NCI-H510A treated with DMSO at 0.1 percent for 48 hours (cell line): ENCODE measurements around the gene SCYL3.

Experiments
- DNase-seq: peaks from one replicate; lab custom pipeline; 2025; lab: John Stamatoyannopoulos, UW

Gene SCYL3

DNA sequence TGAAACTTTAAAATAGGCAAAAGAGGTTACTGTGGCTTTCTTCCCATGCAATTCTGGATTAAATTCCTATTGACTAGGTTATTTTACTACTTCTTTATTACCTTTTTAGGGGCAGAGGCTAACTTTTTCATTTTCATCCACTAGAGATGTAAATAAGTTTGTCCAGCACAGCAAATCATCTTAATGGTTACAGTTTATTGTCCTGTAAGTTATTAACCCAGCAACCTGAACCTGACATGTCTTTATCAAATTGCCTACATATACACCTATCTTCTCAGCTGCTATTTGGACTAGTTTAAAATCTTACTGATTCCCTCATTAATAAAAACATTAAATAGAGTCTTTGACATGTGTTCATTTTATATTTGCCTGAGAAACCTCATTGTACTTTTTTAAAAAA lies 6.9 kb upstream of the SCYL3 start:
- no peak for DNase-seq

- no peak for DNase-seq
These were observed 6.0 kb upstream of the SCYL3 start for GRCh38 chr1:169899519-169900217.

GRCh38 chr1:169896013-169896412 lies 2.3 kb upstream of the SCYL3 start:
- no peak for DNase-seq

DNA sequence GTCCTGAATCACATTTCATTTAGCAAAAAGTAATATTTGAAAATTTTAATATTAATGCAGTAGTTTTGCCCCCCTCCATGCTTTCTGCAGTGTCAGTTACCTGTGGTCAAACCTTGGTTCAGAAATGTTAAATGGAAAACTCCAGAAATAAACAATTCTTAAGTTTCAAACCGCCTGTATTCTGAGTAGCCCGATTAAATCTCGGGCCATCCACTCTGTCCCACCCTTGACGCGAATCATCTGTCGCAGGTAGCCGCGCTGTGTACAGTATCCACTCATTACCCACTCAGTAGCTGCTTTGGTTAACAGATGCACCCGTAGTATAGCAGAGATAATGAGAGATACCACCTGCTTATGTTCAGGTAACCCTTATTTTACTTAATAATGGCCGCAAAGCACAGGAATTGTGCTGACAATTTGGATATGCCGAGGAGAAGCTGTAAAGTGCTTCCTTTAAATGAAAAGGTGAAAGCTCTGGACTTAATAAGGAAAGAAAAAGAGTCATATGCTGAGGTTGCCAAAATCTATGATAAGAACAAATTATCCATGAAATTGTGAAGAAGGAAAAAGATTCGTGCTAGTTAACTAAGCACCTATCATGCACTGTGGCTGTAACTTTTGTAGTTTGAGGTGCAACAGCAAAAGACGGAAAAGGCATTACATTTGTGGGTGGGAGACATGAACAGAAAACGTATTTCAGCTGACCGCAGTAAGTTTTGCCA lies 889 bp upstream of the SCYL3 start:
- peak; percentile 76 for DNase-seq

DNA sequence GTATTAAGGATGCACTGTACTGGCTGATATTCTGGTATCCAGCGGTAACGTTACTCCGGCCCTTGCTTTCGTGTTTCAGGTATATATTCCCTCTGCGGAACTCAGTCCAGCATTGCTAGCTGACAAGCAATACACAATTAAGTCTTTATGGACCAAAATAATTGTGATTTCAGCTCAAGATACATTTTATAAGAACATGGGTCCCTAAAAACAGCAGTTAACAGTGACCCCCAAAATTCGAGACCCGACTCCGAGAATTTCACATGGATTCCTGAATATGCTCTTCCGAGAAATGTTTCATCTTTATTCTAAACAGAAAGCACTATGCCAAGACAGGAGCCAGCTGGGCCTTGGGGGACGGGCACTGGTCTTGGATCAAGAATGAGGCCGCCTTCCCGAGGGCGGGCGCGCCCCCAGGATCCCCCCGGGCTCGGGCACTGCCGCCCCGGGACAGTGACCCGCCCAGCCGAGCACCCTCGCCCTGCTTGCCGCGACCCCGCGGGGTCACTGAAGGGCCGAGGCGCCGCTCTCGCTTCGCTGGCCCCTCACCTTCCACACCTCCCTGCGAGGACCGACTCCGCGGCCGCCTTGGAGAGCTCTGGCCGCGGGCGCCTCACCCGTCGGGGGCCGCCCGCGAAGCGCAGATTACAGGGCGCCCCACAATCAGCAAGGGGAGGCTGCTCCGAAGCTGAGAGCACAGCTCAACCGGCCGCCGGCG lies 610 bp downstream of the SCYL3 start:
- peak; percentile 28 for DNase-seq

DNA sequence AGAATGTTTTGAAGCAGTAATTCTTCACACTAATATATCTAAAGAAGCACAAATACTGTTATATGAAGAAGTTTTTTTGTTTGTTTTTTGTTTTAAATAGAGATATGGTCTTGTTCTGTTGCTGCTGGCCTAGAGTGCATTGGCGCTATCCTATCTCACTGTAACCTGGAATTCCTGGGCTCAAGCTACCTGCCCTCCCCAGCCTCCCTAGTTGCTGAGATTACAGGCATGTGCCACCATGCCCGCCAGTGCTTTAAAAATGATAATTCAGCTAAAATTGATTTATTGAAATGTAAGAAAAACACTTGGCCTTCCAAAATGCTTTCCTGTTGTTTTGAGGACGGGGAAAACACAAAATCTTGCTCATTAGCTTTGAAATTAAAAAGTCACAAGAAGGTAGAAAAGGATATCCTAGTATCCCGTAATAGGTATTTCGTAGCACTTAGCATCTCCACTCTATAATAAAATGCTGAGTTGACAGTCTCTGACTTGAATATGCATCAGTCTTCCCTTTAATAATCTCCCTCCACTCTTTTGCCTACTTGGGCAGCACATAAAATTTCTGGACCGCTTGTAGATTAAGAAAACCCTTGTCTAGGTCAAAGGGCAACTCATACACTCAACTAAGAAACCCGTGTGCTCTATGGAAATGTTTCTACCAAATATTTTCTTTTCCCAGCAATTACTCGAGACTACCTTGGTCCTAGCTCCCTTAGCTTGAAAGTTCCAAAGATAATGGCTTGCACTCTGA lies 1.3 kb downstream of the SCYL3 start:
- peak; percentile 34 for DNase-seq

- peak; percentile 78 for DNase-seq
These were observed 2.2 kb downstream of the SCYL3 start for GRCh38 chr1:169891539-169891885.

DNA sequence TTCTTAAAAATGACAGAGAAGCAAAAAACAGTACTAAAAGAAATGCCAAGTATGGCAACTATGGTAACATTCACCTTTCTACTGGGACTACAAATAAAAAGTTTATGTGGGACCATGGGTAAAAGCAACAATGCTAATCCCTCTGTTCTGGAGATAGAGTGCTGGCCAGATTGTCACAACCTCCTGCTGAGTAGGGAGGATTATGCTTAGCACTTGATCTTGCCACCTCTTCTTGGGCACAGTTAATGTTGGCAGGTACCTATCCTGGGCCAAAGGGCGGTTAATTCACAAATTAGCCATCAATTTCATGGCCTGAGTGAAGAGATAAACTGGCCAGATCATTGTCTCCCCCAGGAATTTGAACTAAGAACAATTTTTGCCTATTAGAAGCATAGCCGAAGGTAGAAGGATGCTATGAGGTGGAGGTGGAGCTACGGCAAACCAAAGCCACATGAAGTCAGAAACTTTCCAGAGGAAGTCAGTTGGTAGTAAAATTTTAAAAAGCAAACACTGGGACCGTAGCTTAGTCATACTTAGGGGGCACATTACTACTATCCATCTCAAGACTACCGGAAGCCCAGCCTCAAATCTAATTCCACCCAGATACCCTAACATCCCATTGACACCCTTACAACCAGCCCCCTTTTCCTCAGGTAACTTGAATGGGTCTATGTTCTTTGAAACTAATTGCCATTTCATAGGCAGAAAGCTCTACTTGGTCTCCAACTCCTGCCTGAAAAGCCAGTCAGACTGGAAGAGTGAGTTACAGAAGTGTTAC lies 2.7 kb downstream of the SCYL3 start:
- peak; percentile 56 for DNase-seq

DNA sequence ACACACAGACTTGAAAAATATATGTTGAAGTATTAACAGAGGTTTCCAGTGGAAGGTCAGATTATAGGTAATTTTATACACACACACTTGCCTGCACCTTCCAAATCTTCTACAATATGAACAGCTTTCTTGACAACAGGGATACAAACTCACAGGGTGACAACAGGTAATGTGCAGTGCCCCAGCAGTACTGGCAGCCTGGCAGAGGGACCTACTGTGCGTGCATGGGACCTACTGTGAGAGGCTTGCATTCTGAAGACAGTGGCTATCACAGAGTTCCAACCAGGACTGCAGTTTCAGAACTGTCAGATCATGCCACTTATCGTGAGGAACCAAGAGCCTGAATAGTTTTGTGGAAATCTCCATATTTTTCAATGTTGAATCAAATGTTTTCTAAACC lies 3.8 kb downstream of the SCYL3 start:
- no peak for DNase-seq

DNA sequence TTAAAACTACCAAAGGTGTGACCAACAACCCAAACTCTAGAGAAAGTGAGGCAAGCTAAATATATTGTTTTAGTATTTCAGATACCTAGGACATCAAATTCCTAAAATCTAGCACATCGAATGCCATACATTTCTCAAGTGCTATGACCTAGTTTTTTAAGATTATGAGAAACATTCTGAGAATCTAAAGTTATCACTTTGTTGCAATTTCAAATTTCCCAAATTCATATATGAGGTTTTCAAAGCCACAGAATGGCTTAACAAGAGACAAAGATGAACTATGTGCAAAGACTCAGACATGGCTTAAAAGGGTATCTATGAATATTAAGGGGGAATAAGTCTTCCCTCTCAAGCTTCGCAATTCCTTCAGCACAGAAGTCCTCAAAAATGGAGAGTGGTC lies 6.8 kb downstream of the SCYL3 start:
- no peak for DNase-seq

- no peak for DNase-seq
These were observed 7.3 kb downstream of the SCYL3 start for GRCh38 chr1:169886422-169886821.

DNA sequence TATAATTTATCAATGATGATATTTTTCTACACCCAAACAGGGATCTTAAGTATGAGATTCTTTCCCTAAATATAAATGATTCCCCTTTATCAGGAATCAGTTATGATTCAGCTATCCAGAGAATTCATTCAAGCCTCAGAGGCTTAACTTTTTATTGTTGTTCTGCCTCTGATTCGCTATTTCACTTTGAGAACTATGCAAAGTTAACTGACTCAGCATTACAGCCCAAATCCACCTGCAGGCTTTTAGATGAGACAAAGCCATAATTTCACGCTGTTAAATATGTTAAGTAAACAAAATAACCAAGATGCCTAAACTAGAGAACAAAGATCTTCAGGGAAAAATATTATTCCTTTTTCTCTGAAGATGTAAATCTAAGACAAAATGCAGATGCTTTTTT lies 8.5 kb downstream of the SCYL3 start:
- DNase-seq, result no peak

DNA sequence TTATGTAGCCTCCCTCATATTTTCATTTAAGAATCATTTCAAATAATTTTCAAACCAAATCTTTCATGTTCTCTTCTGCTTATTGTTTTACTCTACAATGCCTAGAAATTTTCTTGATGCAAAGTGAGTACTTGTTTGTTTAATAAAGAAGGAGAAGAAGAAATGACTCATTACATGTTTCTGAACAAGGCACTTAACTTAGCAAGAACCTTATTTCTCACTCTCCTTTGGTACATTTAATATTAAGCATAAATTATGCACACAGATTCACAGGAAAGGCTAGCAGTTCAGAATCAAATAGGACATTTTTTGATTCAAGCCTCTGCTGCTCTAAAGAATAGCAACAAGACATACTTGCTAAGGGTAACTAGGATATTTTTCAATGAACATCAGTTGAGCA lies 9.1 kb downstream of the SCYL3 start:
- DNase-seq, result no peak

GRCh38 chr1:169882039-169882511 lies 11.6 kb downstream of the SCYL3 start:
- DNase-seq, result no peak

- DNase-seq, result no peak
These were observed 14.5 kb downstream of the SCYL3 start for GRCh38 chr1:169879034-169879840.

GRCh38 chr1:169878498-169878897 lies 15.2 kb downstream of the SCYL3 start:
- no peak for DNase-seq

GRCh38 chr1:169877800-169878491 lies 15.8 kb downstream of the SCYL3 start:
- DNase-seq, result no peak

DNA sequence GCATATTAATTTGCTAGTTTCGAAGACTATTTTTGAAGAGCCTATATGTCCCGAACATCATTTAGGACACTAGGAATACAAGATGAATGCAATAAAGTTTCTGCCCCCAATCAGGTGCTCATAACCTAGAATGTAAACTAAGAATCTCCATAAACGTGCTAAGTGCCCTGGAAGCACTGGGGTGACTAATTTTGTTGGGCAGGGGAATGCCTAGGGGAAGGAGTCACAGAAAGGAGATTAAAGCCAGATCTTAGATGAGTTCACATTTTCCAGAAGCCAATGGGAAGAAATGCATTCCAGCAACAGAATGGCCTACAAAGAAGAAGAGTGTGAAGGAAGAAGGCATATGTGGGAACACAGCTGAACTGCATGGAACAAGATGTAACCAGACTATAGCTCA lies 19.5 kb downstream of the SCYL3 start:
- no peak for DNase-seq

DNA sequence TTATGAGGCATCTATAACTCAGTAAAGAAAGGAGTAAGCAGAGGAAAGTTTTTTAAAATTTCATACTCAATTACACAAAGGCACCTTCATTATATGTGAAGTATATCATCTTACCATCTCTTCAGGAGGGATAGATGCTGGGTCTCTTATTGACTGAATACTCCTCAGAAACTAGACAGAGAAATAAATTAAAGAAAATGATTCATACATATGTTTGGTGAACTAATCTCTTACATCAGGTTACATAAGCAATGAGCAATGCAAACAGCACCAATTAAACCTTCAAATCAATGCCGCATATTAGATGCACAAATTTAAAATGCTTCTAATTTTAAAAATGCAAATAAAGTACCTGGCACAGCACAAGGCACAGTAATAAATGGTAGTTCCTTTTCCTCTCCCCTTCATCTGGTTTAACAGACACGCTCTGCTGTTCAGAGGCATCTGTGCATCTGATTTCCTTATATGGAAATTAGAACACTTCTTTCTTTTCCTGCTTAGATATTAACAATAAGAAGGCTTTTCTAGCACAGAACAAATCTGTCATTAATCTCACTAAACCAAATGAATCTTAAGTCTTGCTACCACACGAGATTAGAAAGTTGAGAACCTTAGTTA lies 20.0 kb downstream of the SCYL3 start:
- no peak for DNase-seq

DNA sequence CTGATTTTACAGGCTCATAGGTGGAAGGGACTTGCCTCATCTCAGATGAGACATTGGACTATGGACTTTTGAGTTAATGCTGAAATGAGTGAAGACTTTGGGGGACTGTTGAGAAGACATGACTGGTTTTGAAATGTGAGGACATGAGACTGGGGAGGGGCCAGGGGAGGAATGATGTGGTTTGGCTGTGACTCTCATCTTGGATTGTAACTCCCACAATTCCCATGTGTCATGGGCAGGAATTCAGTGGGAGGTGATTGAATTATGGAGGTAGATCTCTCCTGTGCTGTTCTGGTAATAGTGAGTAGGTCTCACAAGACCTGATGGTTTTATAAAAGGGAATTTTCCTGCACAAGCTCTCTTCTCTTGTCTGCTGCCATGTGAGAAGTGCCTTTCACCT lies 20.8 kb downstream of the SCYL3 start:
- DNase-seq, result no peak
